Endothelial cell of umbilical vein (primary cell): ENCODE measurements around the gene CCDC30. TPM values are rescaled to one million over a fixed set of nuclear protein-coding genes. Genes with fewer than 3 reads are reported as not detected.

Source experiments
- BruUV-seq: library from RNA; stranded (reverse); fragments of 400-500 nt; replicated peaks from 2 replicates; lab custom pipeline; 2021; lab: Mats Ljungman, UMichigan
- CTCF ChIA-PET: fragments of 300-600, 350-600 bp; sonication (Branson Sonifier 250); formaldehyde crosslinking; loops from one replicate; lab custom pipeline; 2021; ENCODE audit warnings: antibody characterized with exemption, inconsistent platforms; lab: Charles Lee
- POLR2A ChIA-PET: fragments of 300-600, 350-600 bp; sonication (Branson Sonifier 250); formaldehyde crosslinking; loops from one replicate; lab custom pipeline; 2021; ENCODE audit warnings: antibody characterized with exemption, inconsistent platforms; lab: Charles Lee
- DNase-seq: peaks from one replicate; pipeline ENCODE4 v3.0.0-alpha.2; 2011; ENCODE audit warnings: low read depth, low spot score
- FAIRE-seq: peaks from 2 replicates; lab custom pipeline; 2011; peaks lifted over from hg19 to GRCh38; lab: Jason Lieb, UNC
- H2AFZ ChIP-seq: 2 replicates; pipeline ENCODE4 v1.6.0; 2012; ENCODE audit warnings: low read depth, low read length, control low read depth, inconsistent platforms
- H3K27ac ChIP-seq: 2 replicates; pipeline ENCODE4 v1.5.1; 2011; ENCODE audit warnings: low read depth, mild to moderate bottlenecking, control low read depth, low read length, moderate library complexity; ENCODE audit not compliant: insufficient read depth
- H3K27me3 ChIP-seq, 2 experiments: 2 replicates each; pipeline versions ENCODE4 v1.6.0 to v1.6.1; 2011; ENCODE audit warnings: low read length in 2 of 2, mixed read lengths in 1 of 2; ENCODE audit not compliant: control insufficient read depth in 2 of 2, insufficient read depth in 2 of 2
- H3K36me3 ChIP-seq, 2 experiments: 2 replicates in 1 of 2; 3 replicates in 1 of 2; pipeline ENCODE4 v1.5.1; 2011; ENCODE audit warnings: low read length in 2 of 2, mild to moderate bottlenecking in 1 of 2, moderate library complexity in 1 of 2; ENCODE audit not compliant: control insufficient read depth in 2 of 2, insufficient read depth in 2 of 2; ENCODE audit errors: extremely low read depth in 1 of 2
- H3K4me1 ChIP-seq: 3 replicates; pipeline ENCODE4 v1.5.1; 2011; ENCODE audit warnings: mild to moderate bottlenecking, low read length; ENCODE audit not compliant: control insufficient read depth, insufficient read depth; ENCODE audit errors: extremely low read depth
- H3K4me2 ChIP-seq: 2 replicates; pipeline ENCODE4 v1.6.1; 2011; ENCODE audit warnings: low read length, control low read depth, mixed read lengths; ENCODE audit not compliant: insufficient read depth
- H3K4me3 ChIP-seq, 3 experiments: fragments of 200-600 bp in 1 of 3; sonication (generic), shearing (Covaris generic) in 1 of 3; replicated peaks in 1 of 3; 2 replicates each; pipeline ENCODE4 v1.5.1; 2011 to 2016; ENCODE audit warnings: control low read depth in 3 of 3, low read length in 3 of 3, mild to moderate bottlenecking in 2 of 3, inconsistent platforms in 1 of 3, low read depth in 1 of 3, moderate library complexity in 1 of 3; ENCODE audit not compliant: insufficient read depth in 1 of 3
- H3K79me2 ChIP-seq: 2 replicates; pipeline ENCODE4 v1.6.0; 2012; ENCODE audit warnings: low read length, inconsistent platforms; ENCODE audit not compliant: control insufficient read depth, insufficient read depth
- H3K9ac ChIP-seq: replicated peaks from 2 replicates; pipeline ENCODE3; 2011; ENCODE audit warnings: low read length, control low read depth; ENCODE audit not compliant: insufficient read depth; ENCODE audit errors: extremely low read depth
- H3K9me1 ChIP-seq: replicated peaks from 3 replicates; pipeline ENCODE4 v1.6.0; 2011; ENCODE audit warnings: mild to moderate bottlenecking, low read length; ENCODE audit not compliant: control insufficient read depth, insufficient read depth; ENCODE audit errors: extremely low read depth
- H3K9me3 ChIP-seq: replicated peaks from 2 replicates; pipeline ENCODE4 v1.5.1; 2012; ENCODE audit warnings: low read length, inconsistent platforms; ENCODE audit not compliant: control insufficient read depth, insufficient read depth
- H4K20me1 ChIP-seq: replicated peaks from 2 replicates; pipeline ENCODE3; 2011; ENCODE audit warnings: mild to moderate bottlenecking, low read length; ENCODE audit not compliant: control insufficient read depth, insufficient read depth; ENCODE audit errors: extremely low read depth
- EZH2 ChIP-seq: IDR thresholded peaks from 2 replicates; pipeline ENCODE4 v1.6.1; 2012; ENCODE audit warnings: borderline replicate concordance, low read depth, mild to moderate bottlenecking, moderate library complexity, low read length, inconsistent platforms; ENCODE audit not compliant: severe bottlenecking
- FOS ChIP-seq: IDR thresholded peaks from 2 replicates; pipeline ENCODE4 v1.6.1; 2011; ENCODE audit warnings: mild to moderate bottlenecking, low read length, moderate library complexity, borderline replicate concordance; ENCODE audit not compliant: insufficient read depth
- GATA2 ChIP-seq: IDR thresholded peaks from 2 replicates; pipeline ENCODE4 v1.7.0; 2011; ENCODE audit warnings: low read depth, mild to moderate bottlenecking, moderate library complexity, mixed read lengths, low read length; ENCODE audit not compliant: insufficient read length, insufficient read depth
- JUN ChIP-seq: IDR thresholded peaks from 2 replicates; pipeline ENCODE4 v1.6.1; 2011; ENCODE audit warnings: borderline replicate concordance, low read depth; ENCODE audit not compliant: insufficient read length, insufficient read depth
- MAX ChIP-seq: IDR thresholded peaks from 2 replicates; pipeline ENCODE4 v1.6.1; 2011; ENCODE audit not compliant: insufficient read depth, insufficient read length
- MYC ChIP-seq: IDR thresholded peaks from one replicate; pipeline ENCODE4 v1.6.1; 2011; ENCODE audit warnings: mild to moderate bottlenecking, low read depth, low read length
- POLR2A ChIP-seq: IDR thresholded peaks from 2 replicates; pipeline ENCODE4 v1.6.1; 2012; ENCODE audit warnings: low read depth, mild to moderate bottlenecking, control low read depth, low read length
- POLR2AphosphoS5 ChIP-seq: IDR thresholded peaks from 2 replicates; pipeline ENCODE4 v1.6.1; 2012; ENCODE audit warnings: low read depth, mild to moderate bottlenecking, control low read depth, low read length, moderate library complexity; ENCODE audit not compliant: insufficient read depth
- dilution Hi-C: fragments of 300-500 bp; cut with MboI; formaldehyde crosslinking; loops from one replicate; pipeline ENCODE4 v1.15.0; 2019; ENCODE audit warnings: low sequenced_read_pairs; ENCODE audit not compliant: extremely low pct_ligation_motif_present
- intact Hi-C: fragments of 100-400 bp; cut with micrococcal nuclease; formaldehyde crosslinking; loops from one replicate; pipeline ENCODE4 v1.10.0; 2022
- polyA plus RNA-seq, 4 experiments: library from polyadenylated mRNA; depleted of rRNA in 3 of 4; stranded (reverse) in 3 of 4; unstranded in 1 of 4; fragments of >200 nt; gene quantifications; 2 replicates each; pipeline versions ENCODE4 v1.2.1 to v1.2.3, GENCODE V29; 2011 to 2012; ENCODE audit warnings: missing spikeins in 1 of 4
- total RNA-seq: library from RNA; stranded (reverse); gene quantifications from 2 replicates; pipeline ENCODE4 v1.2.3, GENCODE V29; 2021
- TF ChIP-seq, protein P1 (sequence below), 2 donors: IDR thresholded peaks; 1 replicate in 1 of 2; 2 replicates in 1 of 2; pipeline ENCODE4 v1.5.1; 2011; ENCODE audit warnings: low read length in 2 of 2, mild to moderate bottlenecking in 2 of 2, moderate library complexity in 2 of 2, control low read depth in 1 of 2, inconsistent platforms in 1 of 2, low read depth in 1 of 2; ENCODE audit not compliant: insufficient read depth in 1 of 2; ENCODE audit errors: extremely low read depth in 1 of 2

The CCDC30 gene
- total and polyA plus RNA-seq, 2 donors (not counting 3 experiments of a cell fraction or from before 2014, with no cell fraction given) = 0.19 to 2.9 TPM

GRCh38 chr1:42676534-42677087, 213.5 kb downstream of the CCDC30 start:
- BruUV-seq = no TSS peak
- no peak for DNase-seq
- H4K20me1 ChIP-seq = no peaks in the 10 kb centered on the region
- H3K36me3 ChIP-seq = no peaks in the 10 kb centered on the region
- H3K4me1 ChIP-seq = peaks cover 21% of the 10 kb centered on the region
- dilution Hi-C loops (no loop called here), intact Hi-C loops (no loop called here)
- H3K27ac ChIP-seq = no peak overlapping the region
- H3K27me3 ChIP-seq = no peaks in the 10 kb centered on the region
- POLR2A ChIA-PET = no interaction called here
- TF ChIP-seq, protein P1, sequence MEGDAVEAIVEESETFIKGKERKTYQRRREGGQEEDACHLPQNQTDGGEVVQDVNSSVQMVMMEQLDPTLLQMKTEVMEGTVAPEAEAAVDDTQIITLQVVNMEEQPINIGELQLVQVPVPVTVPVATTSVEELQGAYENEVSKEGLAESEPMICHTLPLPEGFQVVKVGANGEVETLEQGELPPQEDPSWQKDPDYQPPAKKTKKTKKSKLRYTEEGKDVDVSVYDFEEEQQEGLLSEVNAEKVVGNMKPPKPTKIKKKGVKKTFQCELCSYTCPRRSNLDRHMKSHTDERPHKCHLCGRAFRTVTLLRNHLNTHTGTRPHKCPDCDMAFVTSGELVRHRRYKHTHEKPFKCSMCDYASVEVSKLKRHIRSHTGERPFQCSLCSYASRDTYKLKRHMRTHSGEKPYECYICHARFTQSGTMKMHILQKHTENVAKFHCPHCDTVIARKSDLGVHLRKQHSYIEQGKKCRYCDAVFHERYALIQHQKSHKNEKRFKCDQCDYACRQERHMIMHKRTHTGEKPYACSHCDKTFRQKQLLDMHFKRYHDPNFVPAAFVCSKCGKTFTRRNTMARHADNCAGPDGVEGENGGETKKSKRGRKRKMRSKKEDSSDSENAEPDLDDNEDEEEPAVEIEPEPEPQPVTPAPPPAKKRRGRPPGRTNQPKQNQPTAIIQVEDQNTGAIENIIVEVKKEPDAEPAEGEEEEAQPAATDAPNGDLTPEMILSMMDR (IDR thresholded peaks at IDR 0.05; ENCODE audit: extremely low read depth in 1 of 2, insufficient read depth in 1 of 2, low read depth in 1 of 2, low read length in 2 of 2) = no peak
- TF ChIP-seq EZH2 = no peak
- H3K79me2 ChIP-seq = peaks cover 7% of the 10 kb centered on the region
- H2AFZ ChIP-seq = no peak overlapping the region
- no peak overlapping the region for H3K4me2 ChIP-seq
- H3K4me3 ChIP-seq = no peak overlapping the region
- no peak overlapping the region for H3K9ac ChIP-seq
- CTCF ChIA-PET = interaction anchor here (2.0 kb wide), 1 partner anchor 19 kb away, joined by 4 read pairs; the partner anchor contains the start of gene PPIH
- no peak for FAIRE-seq
- no peaks in the 10 kb centered on the region for H3K9me1 ChIP-seq
- no peaks in the 10 kb centered on the region for H3K9me3 ChIP-seq

- intact Hi-C loops (no loop called here), dilution Hi-C loops (no loop called here)
- ChIA-PET CTCF (no interaction called here), POLR2A (interaction anchor here (0.6 kb wide), 1 partner anchor 84 kb away, joined by 10 read pairs; no protein-coding TSS in a partner anchor)
- Histone ChIP-seq H3K27me3 (no peaks in the 10 kb centered on the region), H4K20me1 (no peaks in the 10 kb centered on the region), H3K36me3 (no peaks in the 10 kb centered on the region), H3K9ac (no peak overlapping the region), H3K27ac (no peak overlapping the region), H3K4me1 (peaks cover 24% of the 10 kb centered on the region), H3K4me3 (no peak overlapping the region), H3K9me1 (no peaks in the 10 kb centered on the region), H2AFZ (no peak overlapping the region), H3K9me3 (no peaks in the 10 kb centered on the region), H3K4me2 (no peak overlapping the region), H3K79me2 (peaks cover 29% of the 10 kb centered on the region)
- TF ChIP-seq POLR2A (no peak), JUN (no peak), EZH2 (no peak), FOS (no peak), POLR2AphosphoS5 (no peak), GATA2 (no peak), MAX (no peak), MYC (no peak)
- TF ChIP-seq, protein P1 (IDR thresholded peaks at IDR 0.05; ENCODE audit: extremely low read depth in 1 of 2, insufficient read depth in 1 of 2, low read depth in 1 of 2, low read length in 2 of 2) = no peak
- no TSS peak for BruUV-seq
- DNase-seq (no peak), FAIRE-seq (no peak)
These were observed 216.4 kb downstream of the CCDC30 start for GRCh38 chr1:42679364-42679983.
